ENCODE measurements around the gene AQP10.
"Not testable (repeated sequence)": the region's sequence is repeated elsewhere in the genome, so short reads cannot be mapped to it uniquely, and the experiment has no call there.

Gene AQP10

GRCh38 chr1:154324669-154325582 lies 4.0 kb downstream of the AQP10 start, which contains the start of gene ATP8B2:
TSS of gene ATP8B2 (plus strand) at chr1:154325525. CDS start at chr1:154328142, 2,617 bp downstream.
- peak; percentile 73 for DNase-seq

GRCh38 chr1:154325583-154326545 lies 5.0 kb downstream of the AQP10 start:
- DNase-seq, result peak; percentile 33

GRCh38 chr1:154326546-154327465 lies 5.9 kb downstream of the AQP10 start:
- DNase-seq, result no peak

- peak; percentile 19 for DNase-seq
Observed at GRCh38 chr1:154327466-154328317, 6.8 kb downstream of the AQP10 start.

GRCh38 chr1:154328318-154329151 lies 7.6 kb downstream of the AQP10 start:
- DNase-seq, result no peak

GRCh38 chr1:154329152-154329521 lies 8.2 kb downstream of the AQP10 start:
- no peak for DNase-seq

- no peak for DNase-seq
Observed at GRCh38 chr1:154329551-154330131, 8.7 kb downstream of the AQP10 start.

- DNase-seq, result no peak
Observed at GRCh38 chr1:154330669-154331068, 9.8 kb downstream of the AQP10 start.

- DNase-seq, result no peak
Observed at GRCh38 chr1:154334079-154335024, 13.5 kb downstream of the AQP10 start.

- peak; percentile 86 for DNase-seq
Observed at GRCh38 chr1:154335025-154335714, 14.3 kb downstream of the AQP10 start.

- no peak for DNase-seq
Observed at GRCh38 chr1:154337253-154337894, 16.5 kb downstream of the AQP10 start.

GRCh38 chr1:154338875-154339274 lies 18.0 kb downstream of the AQP10 start:
- no peak for DNase-seq

GRCh38 chr1:154341366-154341765 lies 20.5 kb downstream of the AQP10 start:
- DNase-seq, result not testable (repeated sequence)

GRCh38 chr1:154342132-154342531 lies 21.2 kb downstream of the AQP10 start:
- no peak for DNase-seq

- DNase-seq, result no peak
Observed at GRCh38 chr1:154342836-154343472, 22.1 kb downstream of the AQP10 start.

- peak; percentile 18 for DNase-seq
Observed at GRCh38 chr1:154344977-154345837, 24.3 kb downstream of the AQP10 start.

Data from KG1 (cell line).